ENCODE results near the gene DTNA. TPM values are rescaled to one million over a fixed set of nuclear protein-coding genes. Genes with fewer than 3 reads are reported as not detected.
"Not testable (repeated sequence)": the region's sequence is repeated elsewhere in the genome, so short reads cannot be mapped to it uniquely, and the experiment has no call there.

Gene DTNA
- total RNA-seq, 2 experiments from 2014 or later, result not detected

GRCh38 chr18:34921811-34922385, 211.8 kb downstream of the DTNA start:
- ChIA-PET POLR2A (no interaction called here), CTCF (no interaction called here)

GRCh38 chr18:34922594-34922993, 212.5 kb downstream of the DTNA start:
- CTCF ChIA-PET, result not testable (repeated sequence)

GRCh38 chr18:34923911-34924310, 213.8 kb downstream of the DTNA start:
- CTCF ChIA-PET, result no interaction called here
- POLR2A ChIA-PET, result no interaction called here

More at GRCh38 chr18:34922594-34922993, 212.5 kb downstream of the DTNA start:
- POLR2A ChIA-PET, result not testable (repeated sequence)

GRCh38 chr18:34926683-34927082, 216.6 kb downstream of the DTNA start:
- CTCF ChIA-PET, result no interaction called here
- POLR2A ChIA-PET, result no interaction called here

GRCh38 chr18:34928088-34928753, 218.1 kb downstream of the DTNA start:
- POLR2A ChIA-PET, result no interaction called here
- CTCF ChIA-PET, result no interaction called here

- POLR2A ChIA-PET, result no interaction called here
- CTCF ChIA-PET, result no interaction called here
Measured at GRCh38 chr18:34928754-34929335, 218.7 kb downstream of the DTNA start.

- POLR2A ChIA-PET, result no interaction called here
- CTCF ChIA-PET, result no interaction called here
Measured at GRCh38 chr18:34929336-34929780, 219.3 kb downstream of the DTNA start.

GRCh38 chr18:34932363-34932762, 222.3 kb downstream of the DTNA start:
- CTCF ChIA-PET, result no interaction called here
- POLR2A ChIA-PET, result no interaction called here

- ChIA-PET POLR2A (no interaction called here), CTCF (no interaction called here)
Measured at GRCh38 chr18:34932792-34933466, 222.8 kb downstream of the DTNA start.

GRCh38 chr18:34933909-34934661, 224.0 kb downstream of the DTNA start:
- ChIA-PET CTCF (interaction anchor here (0.6 kb wide), 1 partner anchor 111 kb away, joined by 4 read pairs; no protein-coding TSS in a partner anchor), POLR2A (no interaction called here)

- ChIA-PET CTCF (no interaction called here), POLR2A (no interaction called here)
Measured at GRCh38 chr18:34936772-34937171, 226.7 kb downstream of the DTNA start.

GRCh38 chr18:34938090-34938489, 228.0 kb downstream of the DTNA start:
- POLR2A ChIA-PET, result no interaction called here
- CTCF ChIA-PET, result no interaction called here

All from activated CD8-positive, alpha-beta memory T cell treated with anti-CD3 and anti-CD28 coated beads for 36 hours (primary cell).